Activated CD8-positive, alpha-beta memory T cell treated with anti-CD3 and anti-CD28 coated beads for 4 hours (primary cell): ENCODE measurements around the gene ENTPD8.
"Not testable (repeated sequence)": the region's sequence is repeated elsewhere in the genome, so short reads cannot be mapped to it uniquely, and the experiment has no call there.

Experiments used
- DNase-seq, 2 donors: peaks; one replicate each; pipeline ENCODE4 v3.0.0-alpha.2; 2020; ENCODE audit warnings: low read depth in 2 of 2

The ENTPD8 gene

GRCh38 chr9:137458194-137459151, 17.3 kb upstream of the ENTPD8 start:
- no peak for DNase-seq

DNA sequence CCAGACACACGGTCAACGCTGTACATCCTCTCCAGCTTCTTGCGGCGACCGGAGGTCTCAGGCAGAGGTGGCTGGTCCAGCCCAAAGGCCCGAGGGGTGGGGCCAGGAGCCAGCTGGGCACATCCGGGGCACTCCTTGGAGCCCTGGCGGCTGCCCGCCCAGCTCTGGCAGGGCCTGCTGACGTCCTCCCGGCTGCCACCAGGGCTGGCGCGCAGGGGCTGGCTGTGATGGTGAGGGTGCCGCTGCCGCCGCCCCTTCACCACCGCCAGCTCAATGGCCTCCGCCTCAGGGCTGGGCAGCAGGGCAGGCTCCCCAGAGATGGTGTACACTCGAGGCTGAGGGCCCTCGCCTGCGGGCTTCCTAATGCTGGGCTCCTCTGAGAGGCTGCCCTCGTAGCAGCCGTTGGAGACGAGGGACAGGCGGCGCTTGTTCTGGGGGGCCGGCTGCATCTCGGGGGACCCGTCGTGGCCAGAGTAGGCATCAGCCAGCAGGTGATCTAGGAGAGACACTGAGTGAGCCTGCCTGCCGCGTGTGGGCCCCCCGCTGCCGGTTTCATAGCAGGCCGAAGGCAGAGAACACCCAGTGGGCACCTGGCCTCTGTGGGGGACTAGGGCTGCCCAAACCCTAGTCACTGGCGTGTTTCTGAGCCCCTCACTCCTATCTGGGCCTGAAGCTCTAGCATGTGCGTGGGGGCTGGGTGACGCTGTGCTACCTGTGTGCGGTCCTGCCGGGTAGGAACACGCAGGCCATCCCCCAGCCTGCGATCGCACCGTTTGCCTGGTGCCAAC, 16.4 kb upstream of the ENTPD8 start:
- no peak for DNase-seq

DNA sequence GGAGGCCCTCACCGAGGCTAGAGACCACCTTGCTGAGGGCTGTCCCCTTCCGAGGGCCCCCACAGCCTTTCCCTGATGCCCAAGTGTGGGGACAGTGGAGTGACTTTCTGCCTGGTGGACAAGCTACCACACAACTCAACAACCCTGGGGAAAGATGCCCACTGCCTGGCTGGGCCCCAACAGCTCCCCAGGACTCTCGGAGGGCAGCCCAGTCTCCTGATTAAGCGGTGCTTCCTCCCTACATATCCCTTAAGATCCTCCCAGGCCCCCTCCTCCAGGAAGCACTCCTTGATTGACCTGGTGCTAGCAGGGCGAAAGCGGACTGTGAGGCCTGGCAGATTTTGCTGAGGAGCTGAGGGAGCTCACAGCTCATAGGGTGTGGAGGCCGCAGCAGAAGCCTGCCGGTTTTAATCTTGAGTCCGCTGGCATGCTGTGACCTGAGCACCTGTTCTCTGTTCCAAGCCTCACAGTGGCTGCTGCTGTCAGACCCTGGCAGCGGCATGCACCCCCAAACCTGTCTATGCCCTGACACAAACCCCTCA, 15.8 kb upstream of the ENTPD8 start:
- DNase-seq, result no peak

- no peak for DNase-seq
These were observed 15.1 kb upstream of the ENTPD8 start for GRCh38 chr9:137456061-137456863.

DNA sequence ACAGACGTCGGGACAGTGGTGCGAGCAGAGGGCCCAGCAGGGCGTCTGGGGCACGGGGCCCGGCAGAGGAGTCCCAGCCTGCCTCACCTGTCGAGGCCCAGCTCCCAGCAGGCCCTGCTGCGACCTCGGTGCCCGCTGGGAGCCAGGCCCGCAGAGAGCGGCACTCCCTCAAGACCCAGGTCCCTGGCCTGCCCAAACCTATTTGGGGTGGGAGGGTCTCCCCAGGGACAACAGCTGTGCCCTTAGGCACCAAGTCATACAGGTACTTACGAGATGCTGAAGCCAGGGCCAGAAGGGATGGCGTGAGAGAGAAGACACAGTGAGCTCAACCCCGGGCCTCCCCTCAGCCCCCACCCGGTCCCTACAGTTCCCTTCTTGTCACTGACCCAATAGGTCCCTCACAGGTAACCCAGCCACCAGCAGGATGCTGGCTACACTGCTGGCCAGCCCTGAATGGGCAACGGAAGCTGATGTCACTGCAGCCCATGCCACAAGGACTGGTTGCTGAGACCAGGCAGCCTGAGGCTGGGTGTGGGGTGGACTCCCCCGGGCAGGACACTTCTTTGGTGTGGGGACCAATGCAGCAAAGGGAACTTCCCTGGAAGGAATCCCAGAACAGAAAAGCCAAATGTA, 14.3 kb upstream of the ENTPD8 start:
- DNase-seq, result no peak

DNA sequence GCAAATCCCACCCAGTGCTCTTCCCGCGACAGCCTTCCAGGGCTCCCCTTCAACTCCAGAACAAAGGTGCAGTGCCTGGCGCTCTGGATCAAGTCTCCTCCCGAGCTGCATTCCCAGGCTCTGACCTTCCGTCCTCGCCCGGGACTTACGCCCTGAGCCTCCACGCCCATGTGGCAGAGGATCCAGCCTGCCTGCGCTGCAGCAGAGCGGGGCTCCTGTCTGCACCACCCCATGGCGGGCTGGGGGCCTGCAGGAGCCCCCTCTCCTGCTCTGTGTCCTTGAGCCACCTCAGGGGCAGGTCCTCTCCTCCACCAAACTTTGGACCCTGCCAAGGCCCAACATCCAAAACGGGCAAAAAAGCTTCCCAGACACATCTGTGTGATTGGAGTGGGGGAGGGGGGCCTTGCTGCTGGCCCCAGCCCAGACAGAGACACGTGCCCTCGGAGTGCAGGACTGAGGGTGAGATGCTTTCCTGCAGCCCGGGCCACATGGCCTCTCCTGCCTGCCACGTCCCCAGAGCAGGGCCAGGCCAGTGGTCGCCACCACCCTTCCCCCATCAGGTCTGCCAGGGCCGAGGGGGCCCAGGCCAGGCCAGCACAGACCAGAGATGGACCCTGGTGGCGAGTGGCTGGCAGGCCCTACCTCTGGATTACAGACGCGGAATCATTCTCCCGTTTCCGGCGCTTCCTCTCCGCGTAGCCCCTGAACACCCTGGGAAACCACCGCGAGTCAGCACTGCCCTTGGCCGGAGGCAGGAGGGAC, 13.6 kb upstream of the ENTPD8 start:
- no peak for DNase-seq

GRCh38 chr9:137454145-137454596, 13.0 kb upstream of the ENTPD8 start:
- DNase-seq, result no peak

DNA sequence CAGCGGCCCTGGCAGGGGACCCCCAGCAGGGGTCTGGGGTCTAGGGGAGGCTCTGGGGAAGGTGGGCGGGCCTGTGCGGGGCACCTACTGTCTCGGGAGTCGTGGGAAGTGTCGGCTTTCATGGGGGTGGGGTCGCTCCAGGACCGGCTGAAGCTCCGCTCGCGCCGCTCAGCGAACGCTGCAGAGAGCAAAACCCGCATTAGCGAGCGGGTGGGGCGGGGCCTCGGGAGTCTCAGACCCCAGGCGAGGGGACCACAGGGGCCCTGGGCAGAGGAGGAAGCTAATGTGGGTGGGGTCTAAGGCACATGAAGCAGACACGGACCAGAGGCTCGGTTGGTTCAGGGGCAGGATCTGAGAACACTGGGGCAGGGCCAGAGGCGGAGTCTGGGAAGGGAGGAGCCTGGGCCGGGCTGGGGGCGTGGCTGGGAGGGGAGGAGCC, 12.5 kb upstream of the ENTPD8 start:
- DNase-seq, result no peak

DNA sequence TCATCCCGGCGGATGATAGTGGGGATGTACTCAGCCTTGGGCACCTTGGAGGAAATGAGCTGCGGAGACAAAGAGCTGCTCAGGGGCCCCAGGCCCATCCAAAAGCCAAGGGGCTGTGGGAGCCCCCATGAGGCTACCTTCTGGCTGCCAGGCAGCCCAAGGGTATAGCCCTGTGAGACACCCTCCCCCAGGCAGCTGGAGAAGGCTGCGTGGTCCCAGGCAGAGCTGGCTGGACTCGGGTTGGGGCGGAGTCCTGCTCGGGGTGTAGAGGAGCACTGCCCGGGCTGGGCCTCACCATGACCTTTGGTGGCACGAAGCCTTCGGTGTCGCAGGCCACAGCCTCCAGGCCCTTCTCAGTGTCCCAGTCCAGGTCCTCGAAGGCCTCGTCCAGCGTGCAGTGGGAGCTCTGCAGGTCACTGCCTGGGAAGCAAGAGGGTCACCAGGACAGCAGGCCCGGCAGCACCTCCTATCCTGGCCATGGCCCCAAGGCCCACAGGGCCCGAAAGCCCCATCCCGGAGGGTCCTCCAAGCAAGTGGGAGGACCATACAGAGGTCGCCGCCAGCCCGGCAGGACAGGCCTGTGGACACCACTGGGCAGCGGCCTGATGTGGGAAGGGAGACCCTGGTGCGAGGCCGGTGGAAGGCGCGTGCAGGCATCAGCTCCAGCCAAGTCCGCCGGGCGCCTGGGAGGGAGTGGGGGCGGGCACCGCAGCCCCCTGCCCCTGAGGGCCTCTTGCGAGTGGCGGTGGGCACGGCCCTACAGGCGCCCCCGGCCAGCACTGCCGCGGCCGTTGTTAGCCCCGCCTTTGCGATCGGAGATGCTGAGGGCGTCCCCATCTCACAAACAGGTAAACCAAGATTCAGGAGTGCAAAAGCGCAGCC, 11.8 kb upstream of the ENTPD8 start:
- no peak for DNase-seq

- DNase-seq, result no peak
These were observed 11.0 kb upstream of the ENTPD8 start for GRCh38 chr9:137452006-137452760.

DNA sequence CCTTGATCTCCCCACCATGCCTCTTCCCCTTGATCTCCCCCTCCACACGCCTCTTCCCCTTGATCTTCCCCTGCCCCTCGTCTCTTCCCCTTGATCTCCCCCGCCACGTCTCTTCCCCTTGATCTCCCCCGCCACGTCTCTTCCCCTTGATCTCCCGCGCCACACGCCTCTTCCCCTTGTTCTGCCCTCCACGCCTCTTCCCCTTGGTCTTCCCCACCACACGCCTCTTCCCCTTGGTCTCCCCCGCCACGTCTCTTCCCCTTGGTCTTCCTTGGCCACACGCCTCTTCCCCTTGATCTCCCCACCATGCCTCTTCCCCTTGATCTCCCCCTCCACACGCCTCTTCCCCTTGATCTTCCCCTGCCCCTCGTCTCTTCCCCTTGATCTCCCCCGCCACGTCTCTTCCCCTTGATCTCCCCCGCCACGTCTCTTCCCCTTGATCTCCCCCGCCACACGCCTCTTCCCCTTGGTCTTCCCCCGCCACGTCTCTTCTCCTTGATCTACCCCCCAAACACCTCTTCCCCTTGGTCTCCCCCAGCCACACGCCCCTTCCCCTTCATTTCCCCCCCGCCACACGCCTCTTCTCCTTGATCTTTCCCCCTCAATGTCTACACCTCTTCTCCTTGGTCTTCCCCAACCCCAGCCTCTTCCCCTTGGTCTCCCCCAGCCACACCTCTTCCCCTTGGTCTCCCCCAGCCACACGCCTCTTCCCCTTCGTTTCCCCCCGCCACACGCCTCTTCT, 10.3 kb upstream of the ENTPD8 start:
- DNase-seq, result not testable (repeated sequence)

- DNase-seq, result peak in 1 of 2 donors; percentile 34
These were observed 9.5 kb upstream of the ENTPD8 start for GRCh38 chr9:137450539-137451222.

DNA sequence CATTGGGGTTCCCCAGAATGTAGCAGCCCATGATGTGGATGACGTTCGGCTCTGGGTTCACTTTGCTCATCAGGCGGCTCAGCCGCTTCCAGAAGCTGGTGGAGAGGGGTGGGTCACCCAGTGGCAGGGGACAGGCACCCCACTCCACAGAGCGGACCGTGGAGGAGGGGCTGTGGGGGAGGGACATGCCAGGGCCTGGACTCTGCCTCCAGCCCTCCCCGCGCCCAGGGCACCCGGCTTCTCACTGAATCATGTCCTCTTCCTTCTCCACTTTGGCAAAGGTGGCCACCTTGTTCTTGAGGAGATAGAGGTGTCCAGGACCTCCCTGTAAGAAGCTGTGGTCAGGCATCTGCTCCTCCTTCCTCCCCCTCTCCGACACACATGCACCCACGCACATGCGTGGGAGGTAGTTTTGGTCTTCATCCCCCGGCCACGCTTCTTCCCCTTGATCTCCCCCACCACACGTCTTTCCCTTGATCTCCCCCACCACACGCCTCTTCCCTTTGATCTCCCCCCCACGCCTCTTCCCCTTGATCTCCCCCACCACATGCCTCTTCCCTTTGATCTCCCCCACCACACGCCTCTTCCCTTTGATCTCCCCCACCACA, 8.9 kb upstream of the ENTPD8 start:
- DNase-seq, result peak in 1 of 2 donors; percentile 68

GRCh38 chr9:137449081-137449844, 8.1 kb upstream of the ENTPD8 start:
- no peak for DNase-seq

DNA sequence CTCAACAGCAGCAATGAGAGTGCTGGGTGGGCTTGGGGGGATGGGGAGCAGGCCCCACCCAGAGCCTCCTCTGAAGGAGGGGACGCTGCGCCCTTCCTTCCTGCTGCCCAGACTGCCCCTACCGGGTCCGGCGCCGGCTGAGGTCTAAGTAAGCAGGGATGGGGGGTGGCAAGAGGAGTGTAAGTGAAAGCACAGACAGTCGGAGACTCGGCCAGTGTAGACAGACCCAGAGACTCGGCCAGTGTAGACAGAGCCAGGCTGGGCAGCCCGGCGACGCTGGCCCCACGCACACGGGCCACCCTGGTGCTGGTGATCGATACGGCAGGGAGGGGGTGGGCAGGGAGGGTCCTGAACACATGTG, 7.4 kb upstream of the ENTPD8 start:
- DNase-seq, result no peak
